GM19468 (cell line): ENCODE results near the gene PICK1.
"Not testable (repeated sequence)": the region's sequence is repeated elsewhere in the genome, so short reads cannot be mapped to it uniquely, and the experiment has no call there.

Source experiments
- ATAC-seq: cut with Tn5 transposase; IDR thresholded peaks from one replicate; pipeline ENCODE4 v1.9.1; 2021; ENCODE audit warnings: mild to moderate bottlenecking, moderate library complexity, moderate number of reproducible peaks; ENCODE audit not compliant: unreplicated experiment; ENCODE audit errors: extremely low read depth

PICK1 gene

DNA sequence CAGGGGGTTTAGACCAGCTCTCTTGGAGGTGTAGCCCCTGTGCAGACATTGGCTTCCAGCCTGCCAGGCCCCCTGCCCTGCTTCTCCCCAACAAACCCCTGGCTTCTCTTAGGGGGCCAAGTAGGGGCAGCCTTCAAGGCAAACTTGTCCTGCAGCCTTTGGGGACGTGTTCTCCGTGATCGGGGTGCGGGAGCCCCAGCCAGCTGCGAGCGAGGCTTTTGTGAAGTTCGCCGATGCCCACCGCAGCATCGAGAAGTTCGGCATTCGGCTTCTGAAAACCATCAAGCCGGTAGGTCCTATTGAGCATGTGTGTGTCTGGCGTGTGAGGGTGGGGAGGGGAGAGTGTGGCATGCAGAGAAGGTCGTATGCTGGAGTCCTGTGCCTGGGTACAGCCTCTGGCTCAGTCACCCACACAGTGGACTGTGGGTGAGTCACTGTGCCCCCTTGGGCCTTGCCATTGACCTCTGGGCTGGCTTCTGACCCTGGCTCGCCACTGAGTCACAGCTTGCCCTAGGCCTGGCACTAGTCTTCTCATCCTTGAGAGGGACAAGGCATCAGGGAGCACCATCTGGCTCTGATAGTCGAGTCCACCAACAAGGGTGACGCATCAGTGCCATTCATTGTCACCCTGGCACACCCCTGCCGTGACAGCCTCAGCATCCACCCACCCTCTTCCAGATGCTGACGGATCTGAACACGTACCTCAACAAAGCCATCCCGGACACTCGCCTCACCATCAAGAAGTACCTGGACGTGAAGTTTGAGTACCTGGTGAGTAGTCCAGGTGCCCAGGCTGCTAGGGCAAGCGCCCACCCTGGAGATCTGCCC, 15.3 kb downstream of the PICK1 start:
- ATAC-seq, result no peak

DNA sequence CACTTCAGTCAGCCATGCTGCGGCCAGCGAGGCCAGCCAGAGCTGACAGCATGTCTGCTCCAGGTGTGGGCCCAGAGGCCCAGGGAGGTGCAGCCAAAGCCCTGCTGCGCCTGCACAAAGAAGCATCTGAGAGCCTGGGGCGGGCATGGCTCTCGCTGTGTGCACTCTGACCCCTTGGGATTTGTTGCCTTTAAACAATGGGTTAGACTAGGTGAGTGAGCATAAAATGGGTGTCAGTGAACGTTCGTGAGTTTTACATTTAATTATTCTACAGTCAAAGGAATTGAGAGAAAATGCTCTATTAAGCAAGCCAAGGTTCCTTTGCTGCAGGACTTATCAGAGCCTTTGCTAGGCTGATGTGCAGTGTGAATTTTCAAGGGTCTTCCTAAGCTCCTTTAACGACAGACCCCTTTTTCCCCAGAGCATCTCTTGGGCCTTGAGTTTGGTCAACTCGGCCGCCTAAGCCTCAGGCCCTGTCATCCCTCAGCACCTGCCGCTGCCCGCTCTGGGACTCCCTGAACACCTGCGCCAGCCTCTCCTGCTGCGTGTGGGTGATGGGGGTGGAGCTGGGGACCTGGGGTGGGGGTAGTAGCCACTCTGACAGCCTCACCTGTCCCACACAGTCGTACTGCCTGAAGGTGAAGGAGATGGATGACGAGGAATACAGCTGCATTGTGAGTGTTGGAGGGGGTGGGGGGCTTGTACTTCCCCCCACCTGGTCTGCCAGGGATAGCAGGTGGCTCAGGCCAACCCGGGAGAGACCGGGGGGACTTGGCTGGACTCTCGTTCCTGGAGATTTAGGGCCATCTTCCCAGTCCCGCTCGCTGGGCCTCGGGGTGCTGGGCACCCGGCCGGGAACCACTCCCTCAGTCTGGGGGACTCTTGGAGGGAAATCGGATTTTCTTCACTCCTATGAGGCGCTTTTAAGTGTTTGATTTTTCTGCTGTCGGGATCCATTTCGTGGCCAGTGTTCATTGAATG, 16.2 kb downstream of the PICK1 start:
- no peak for ATAC-seq

DNA sequence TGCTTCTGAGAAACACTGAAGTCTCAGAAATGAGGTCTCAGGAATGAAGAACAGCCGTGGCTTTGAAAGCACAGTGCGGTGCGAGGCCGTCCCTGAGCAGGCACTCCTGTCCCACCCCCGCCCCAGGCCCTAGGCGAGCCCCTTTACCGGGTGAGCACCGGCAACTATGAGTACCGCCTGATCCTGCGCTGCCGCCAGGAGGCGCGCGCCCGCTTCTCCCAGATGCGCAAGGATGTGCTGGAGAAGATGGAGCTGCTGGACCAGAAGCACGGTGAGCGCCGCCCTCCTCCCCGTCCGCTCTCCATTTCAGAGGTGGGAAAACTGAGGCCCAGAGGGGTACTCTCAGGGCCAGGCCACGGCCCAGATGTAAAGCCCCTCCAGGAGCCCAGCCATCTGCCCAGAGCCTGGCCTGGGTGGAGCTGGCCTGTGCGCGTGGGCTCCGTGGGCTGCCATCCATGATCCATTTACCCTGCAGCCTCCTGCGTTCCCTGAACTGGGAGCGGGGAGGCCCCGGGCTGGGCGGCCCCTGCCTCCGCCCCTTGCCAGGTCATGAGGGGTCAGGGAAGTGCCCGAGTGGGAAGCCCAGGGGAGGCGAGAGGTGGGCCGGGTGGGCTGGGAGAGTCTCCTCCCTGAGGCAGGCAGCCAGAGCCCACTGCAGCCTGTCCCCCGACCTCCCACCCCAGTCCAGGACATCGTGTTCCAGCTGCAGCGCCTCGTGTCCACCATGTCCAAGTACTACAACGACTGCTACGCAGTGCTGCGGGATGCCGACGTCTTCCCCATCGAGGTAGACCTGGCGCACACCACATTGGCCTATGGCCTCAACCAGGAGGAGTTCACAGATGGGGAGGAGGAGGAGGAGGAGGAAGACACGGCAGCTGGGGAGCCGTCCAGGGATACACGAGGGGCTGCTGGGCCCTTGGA, 17.2 kb downstream of the PICK1 start:
- ATAC-seq, result no peak

DNA sequence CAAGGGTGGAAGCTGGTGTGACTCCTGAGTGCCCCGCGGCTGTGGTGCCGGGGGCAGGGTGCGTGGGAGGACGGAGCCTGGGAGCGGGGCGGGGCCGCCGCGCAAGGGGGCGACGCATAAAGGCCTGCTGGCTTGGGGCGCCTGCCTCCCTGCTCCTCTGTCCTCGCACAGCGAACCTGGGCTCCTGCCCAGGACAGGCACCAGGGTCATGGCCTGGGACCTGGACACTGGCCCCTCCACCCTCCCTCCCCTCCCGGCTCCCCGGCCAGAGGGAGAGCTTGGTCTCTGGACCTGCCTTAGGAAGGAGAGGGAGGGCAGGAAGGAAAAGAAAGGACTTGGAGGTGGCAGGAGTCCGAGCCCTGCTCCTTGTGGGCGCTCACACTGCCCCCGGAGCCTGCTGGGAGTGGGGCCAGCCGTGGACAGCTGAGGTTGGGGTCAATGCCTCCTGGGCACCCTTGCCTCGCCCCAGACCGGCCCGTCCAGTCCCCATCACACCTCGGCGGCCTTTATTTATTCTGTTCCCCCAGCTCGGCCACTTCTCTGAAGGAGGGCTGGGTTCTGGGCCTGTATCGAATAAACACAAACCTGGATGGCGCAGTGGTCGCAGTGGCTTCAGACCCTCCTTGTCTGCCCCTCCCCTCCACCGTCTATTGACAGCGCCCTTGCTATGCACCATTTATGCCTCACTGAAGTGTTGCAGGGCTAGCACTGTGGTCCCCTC, 18.1 kb downstream of the PICK1 start:
- ATAC-seq, result no peak

DNA sequence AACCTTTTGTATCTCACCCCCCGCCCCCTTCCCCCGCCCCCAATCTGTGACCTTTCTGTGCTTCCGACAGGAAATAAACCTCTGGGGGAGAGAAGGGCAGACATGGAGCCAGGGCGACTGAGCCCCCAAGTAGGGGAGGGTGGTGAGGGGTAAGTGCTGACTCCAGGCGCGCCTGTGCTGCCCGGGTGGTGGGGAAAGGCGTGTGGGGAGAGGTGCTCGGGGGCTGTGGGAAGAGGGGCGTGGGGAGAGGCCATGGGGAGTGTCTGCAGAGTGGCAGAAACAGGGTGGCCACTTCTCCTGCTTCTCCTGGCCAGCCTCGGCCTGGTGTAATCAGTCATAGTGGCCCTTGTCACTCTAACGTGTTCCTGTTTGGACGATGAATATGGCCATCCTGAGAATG, 18.8 kb downstream of the PICK1 start:
- ATAC-seq, result no peak

DNA sequence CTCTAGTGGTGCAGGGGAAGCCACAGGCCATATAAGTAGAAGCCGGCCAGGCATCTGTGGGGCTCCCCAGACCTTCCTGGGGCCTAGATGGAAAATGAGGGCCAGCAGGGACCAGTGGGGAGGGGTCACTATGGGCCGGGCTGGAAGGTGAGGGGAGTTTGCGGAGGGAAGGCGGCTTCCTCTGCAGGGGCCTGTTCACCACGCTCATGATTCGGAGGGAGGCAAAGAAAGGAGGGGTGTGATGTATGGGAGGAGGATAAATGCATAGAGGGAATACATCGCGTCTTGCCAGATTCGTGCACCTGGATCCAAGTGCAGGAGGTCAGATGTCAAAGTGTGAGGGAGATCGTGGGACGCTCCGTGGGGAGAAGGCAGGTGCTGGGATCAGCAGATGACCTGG, 19.9 kb downstream of the PICK1 start:
- no peak for ATAC-seq

DNA sequence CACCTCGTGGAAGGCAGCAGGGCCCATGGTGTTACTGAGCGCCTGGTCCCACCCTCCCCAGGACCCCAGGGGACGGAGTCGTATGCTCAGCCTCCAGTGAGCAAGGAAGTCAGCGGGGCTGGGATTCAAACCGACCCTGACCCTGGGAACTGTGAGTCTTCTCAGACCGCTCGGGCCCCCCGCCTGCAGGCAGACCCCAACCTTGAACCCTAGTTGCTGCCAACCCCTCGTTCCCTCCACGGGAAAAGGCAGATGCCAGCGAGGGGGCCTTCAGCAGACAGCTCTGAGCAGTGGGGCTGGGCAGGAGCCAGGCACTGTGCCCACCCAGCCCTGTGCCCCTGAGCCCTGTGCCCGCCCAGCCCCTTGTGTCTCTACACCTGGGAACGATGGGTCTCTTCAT, 20.4 kb downstream of the PICK1 start:
- ATAC-seq, result no peak

DNA sequence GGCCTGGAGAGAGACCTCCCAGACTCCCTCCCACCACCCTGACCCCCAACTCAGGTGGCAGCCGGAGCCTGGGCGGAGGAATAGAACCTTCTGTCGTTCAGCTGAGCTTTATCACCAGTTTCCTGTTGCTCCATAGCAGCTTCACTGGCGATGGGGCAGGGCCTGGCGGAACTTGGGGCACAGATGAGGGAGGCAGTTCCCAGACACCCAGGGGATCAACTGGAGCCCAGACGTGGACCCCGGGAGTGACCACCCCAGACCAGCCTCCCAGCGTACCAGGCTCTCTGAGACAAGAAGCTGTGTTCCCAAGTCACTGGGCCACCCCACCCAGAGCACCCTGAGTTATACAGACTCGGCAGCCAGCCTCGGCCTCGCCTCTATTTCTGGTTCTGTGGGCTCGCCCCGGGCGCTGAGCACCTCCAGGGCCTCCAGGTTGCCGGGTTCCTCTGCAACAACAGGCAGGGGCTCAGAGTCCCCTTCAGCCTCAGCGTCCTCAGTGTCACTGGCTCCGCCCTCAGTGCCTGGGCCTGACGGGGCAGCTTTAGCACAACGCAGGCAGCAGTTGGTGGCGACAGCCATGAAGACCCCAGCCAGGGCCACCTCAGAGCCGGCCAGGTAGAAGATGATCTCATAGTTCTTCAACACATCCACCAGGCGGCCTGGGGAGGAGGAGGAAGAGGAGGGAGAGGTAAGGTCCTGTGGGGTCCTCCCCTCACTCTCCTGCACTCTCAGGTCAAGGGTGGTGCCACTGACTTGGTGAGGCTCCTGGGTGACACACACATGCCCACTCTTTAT, 21.0 kb downstream of the PICK1 start:
- ATAC-seq, result no peak

DNA sequence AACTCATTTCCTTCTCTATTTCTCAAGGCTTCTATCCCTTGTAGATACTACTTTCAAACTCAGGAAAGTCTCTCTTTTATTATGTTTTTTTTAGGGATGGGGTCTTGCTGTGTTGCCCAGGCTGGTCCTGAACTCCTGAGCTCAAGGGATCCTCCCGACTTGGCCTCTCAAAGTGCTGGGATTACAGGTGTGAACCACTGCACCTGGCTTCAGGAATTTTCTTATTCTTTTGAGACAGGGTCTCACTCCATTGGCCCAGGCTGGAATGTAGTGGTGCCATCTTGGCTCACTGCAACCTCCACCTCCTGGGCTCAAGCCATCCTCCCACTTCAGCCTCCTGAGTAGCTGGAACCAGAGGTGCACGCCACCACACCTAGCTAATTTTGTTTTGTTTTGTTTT, 22.0 kb downstream of the PICK1 start:
- ATAC-seq, result not testable (repeated sequence)

DNA sequence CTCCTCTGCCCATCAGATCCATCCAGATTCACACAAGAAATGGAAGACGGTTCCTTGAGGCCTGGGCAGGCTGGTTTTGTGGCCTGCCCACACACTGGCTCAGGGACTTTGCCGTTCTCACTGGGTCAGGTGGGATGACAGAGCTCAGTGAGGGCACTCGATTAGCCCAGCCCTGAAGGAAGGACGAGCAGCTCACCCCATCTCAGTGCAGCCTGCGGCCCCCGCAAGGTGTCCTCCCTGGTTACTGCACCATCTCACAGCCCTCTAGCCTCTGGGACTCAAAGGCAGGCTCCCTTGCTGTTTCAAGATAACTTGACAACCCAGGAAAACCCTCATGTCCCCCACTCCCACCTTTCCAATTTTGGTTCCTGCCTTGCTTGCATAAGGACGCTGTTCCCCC, 22.6 kb downstream of the PICK1 start:
- ATAC-seq, result no peak

DNA sequence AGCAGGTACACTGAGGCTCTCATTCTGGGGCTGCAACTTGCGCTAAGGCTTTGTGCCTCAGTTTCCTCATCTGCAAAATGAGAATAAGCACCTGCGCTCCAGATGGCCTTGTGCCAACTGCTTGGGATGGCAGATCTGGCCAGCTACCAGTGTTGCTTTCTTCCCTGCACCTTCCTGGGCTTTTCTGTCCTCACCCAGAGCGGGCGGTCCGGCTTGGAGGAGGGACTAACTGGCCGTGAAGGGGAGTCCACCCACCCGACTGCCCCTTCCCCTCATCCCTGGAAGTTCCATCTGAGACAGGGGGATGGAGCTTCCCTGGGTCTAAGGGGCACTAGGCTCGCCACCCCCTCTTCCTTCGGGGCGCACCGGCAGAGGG, 23.3 kb downstream of the PICK1 start:
- no peak for ATAC-seq

DNA sequence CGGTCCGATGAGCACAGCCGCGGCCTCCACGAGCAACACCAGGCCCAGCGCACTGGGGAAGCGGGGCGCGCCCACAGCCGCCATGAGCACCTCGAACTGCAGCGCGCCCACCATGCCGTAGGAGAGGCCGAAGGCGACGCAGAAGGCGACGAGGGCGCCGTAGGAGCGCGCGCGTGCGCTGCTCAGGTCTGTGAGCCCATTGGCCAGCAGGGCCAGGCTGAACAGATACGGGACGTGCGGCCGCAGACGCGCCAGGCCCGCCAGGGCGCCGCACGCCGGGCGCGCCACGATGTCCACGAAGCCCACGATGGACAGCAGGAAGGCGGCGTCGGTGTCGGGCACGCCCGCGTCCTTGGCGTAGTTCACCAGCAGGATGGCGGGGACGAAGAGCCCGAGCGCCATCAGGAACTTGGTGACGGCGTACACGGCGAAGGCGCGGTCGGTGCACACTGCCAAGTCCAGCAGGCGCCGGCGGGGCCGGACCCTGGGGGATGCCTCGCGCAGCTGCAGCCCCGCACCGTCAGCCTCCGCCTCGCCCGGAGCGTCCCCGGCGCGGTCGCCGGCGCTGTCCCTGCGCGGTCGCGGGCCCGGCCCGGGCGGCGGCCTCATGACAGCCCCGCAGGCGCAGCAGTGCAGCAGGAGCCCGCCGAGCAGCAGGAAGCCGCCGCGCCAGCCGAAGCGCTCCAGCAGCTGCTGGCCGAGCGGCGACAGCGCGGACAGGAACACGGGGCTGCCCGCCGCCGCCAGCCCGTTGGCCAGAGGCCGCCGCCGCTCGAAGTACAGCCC, 23.8 kb downstream of the PICK1 start:
- ATAC-seq, result no peak

DNA sequence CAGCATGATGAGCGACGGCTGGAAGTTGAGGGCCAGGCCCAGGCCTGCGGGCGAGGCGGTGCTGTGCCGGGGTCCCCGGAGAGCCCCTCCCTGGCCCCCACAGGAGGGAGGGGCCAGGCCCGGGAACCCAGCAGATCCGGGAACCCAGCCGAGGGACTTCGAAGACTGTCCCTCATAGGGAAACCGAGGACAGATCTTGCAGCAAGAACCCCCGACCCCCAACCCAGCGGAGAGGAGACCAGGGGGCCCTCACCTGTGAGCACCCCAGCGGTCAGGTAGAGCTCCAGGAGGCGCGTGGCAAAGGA, 24.4 kb downstream of the PICK1 start:
- no peak for ATAC-seq

DNA sequence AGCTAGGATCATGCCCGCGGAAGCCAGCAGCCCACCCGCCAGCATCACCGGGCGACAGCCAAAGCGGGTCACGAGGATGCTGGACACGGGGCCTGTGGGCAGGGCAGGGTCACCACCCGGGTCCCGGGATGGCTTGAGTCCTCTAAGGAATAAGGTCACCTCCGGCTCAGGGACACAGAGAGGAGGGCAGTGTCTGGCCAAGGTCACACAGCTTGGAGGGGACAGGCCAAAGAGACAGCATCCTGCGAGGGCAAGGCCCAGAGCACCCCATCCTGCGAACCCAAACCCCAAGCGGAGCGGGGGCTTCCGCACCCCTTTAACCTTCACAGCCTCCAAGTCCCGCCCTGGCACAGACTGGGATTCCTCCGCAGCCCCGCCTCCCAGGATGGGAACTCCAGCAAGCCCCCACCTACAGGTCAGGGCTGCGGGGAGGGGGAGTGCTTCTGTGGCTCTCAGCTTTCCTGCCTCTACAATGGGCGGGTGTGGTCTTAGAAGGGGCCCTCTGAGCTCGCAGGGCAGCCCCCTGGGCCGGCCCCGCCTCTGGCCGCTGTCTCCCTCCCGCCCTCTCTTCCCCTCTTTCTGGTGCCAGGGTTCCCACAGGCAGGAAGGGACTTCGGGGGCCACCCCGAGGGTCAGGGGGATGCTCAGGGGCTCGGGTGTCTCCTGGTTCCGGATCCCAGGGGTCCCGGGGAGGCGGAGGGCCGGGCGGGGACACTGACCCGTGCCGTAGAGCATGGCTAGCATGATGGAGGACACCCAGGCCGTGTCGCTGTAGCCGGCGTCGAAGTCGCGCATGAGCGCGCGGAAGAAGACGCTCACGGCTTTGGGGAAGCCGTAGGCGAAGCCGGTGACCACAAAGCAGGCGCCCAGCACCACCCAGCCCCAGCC, 25.0 kb downstream of the PICK1 start:
- no peak for ATAC-seq

DNA sequence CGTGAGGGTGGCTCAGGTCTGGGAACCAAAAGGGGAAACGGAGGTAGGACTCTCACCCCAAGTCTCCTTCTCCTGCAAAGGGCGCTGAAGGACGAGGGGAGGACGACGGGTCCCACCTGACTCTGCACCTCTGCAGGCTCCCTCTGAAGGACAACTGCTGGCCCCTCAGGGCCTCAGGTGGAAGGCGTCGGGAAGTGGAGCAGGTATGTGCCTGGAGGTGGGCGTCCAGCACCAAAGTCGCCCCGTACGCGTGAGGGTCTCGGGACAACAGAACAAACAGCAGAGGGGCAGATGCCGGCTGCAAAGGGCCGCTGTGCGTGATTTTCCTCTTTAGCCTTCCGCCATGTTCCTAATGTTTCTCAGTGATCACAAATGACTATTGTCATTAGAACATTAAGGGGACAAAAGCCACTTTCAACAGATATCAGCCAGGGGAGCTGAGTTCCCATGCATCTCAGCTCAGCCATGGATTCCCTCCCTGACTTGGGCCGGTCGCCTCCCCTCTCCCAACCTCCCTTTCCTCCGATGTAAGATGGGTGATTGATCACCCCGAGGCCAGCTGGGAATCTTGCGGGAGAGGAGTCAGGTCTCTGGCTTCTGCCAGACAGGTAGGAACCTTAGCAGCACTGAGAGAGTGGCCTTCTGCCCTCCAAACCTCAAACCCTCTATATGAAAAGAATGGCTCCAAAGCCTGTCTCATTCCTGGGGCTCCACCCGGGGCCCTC, 25.9 kb downstream of the PICK1 start:
- ATAC-seq, result no peak

DNA sequence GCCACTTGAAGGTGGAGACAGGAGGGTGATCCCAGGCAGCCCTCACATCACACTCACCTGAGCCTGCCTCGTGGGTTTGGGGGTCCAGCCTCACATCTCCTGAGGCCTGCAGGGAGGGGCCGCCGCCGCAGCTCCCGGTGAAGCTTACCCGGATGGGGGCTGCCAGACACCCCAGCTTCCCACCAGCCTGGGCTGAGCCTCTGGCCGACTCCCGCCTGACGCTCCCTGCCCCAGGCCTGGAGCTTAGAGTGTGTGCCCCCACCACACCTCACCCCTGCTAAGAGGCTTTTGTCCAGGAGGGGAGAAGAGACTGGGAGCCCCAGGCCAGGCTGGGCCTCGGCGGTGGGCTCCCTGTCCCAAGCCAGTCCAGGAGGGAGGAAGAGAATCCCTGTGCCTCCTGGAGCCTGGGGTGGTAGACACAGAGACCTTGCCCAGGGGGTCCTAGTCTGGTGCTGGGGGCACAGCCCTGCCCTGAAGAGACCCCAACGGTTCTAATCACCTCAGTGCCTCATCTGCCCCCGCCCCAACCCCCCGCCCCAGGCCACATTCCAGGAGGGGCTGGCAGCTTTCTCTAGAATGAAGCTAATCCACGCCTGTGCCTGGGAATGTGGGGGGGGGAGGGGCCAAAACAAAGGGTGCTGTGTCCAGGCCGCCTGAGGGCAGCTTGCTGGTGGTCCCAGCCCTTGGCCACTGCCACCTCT, 26.9 kb downstream of the PICK1 start, which contains the start of gene SLC16A8:
Gene SLC16A8 (minus strand): TSS at position 254 of the 701 bp plus-strand sequence. CDS start 1,311 bp downstream, outside the sequence.
- no peak for ATAC-seq
